H9 (cell line): Measurements from ENCODE around the gene CALCOCO1. TPM values are rescaled to one million over a fixed set of nuclear protein-coding genes. Genes with fewer than 3 reads are reported as not detected.

ENCODE experiments used
- DNase-seq: peaks from one replicate; pipeline ENCODE4 v3.0.0-alpha.2; 2017
- H2AFZ ChIP-seq: one replicate; pipeline ENCODE4 v1.6.1; 2013; ENCODE audit warnings: mild to moderate bottlenecking, low read length, control low read depth, moderate library complexity
- H2AK5ac ChIP-seq: 2 replicates; pipeline ENCODE4 v1.6.1; 2013; ENCODE audit warnings: low read length, control low read depth, mixed read lengths; ENCODE audit not compliant: insufficient read length
- H2BK120ac ChIP-seq: one replicate; pipeline ENCODE4 v1.6.1; 2013; ENCODE audit warnings: low read depth, mild to moderate bottlenecking, low read length, control low read depth, inconsistent platforms; ENCODE audit not compliant: poor library complexity, severe bottlenecking
- H2BK12ac ChIP-seq: 2 replicates; pipeline ENCODE4 v1.6.1; 2013; ENCODE audit warnings: low read length, control low read depth, mixed read lengths, low read depth; ENCODE audit not compliant: insufficient read length
- H2BK15ac ChIP-seq: 2 replicates; pipeline ENCODE4 v1.6.1; 2013; ENCODE audit warnings: low read depth, low read length, control low read depth
- H2BK20ac ChIP-seq: one replicate; pipeline ENCODE4 v1.6.1; 2013; ENCODE audit warnings: low read depth, mild to moderate bottlenecking, low read length, control low read depth, inconsistent platforms; ENCODE audit not compliant: poor library complexity, severe bottlenecking
- H2BK5ac ChIP-seq: 2 replicates; pipeline ENCODE4 v1.6.1; 2013; ENCODE audit warnings: low read length, control low read depth, mixed read lengths; ENCODE audit not compliant: insufficient read length
- H3K14ac ChIP-seq: 2 replicates; pipeline ENCODE4 v1.6.1; 2013; ENCODE audit warnings: low read length, control low read depth; ENCODE audit not compliant: insufficient read depth
- H3K18ac ChIP-seq: 2 replicates; pipeline ENCODE4 v1.6.1; 2013; ENCODE audit warnings: low read depth, mild to moderate bottlenecking, mixed read lengths, low read length, control low read depth; ENCODE audit not compliant: insufficient read length
- H3K23ac ChIP-seq: 2 replicates; pipeline ENCODE4 v1.6.1; 2013; ENCODE audit warnings: low read length, control low read depth, mixed read lengths, low read depth; ENCODE audit not compliant: insufficient read length
- H3K23me2 ChIP-seq: 2 replicates; pipeline ENCODE4 v1.6.1; 2013; ENCODE audit warnings: low read depth, mild to moderate bottlenecking, mixed read lengths, low read length, control low read depth; ENCODE audit not compliant: insufficient read length, poor library complexity, severe bottlenecking
- H3K27ac ChIP-seq: 2 replicates; pipeline ENCODE4 v1.5.1; 2013; ENCODE audit warnings: low read length, control low read depth, mixed read lengths, low read depth; ENCODE audit not compliant: insufficient read length
- H3K27me3 ChIP-seq: 2 replicates; pipeline ENCODE4 v1.6.1; 2013; ENCODE audit warnings: low read length, control low read depth, inconsistent platforms; ENCODE audit not compliant: insufficient read depth
- H3K4ac ChIP-seq: 2 replicates; pipeline ENCODE4 v1.6.1; 2013; ENCODE audit warnings: low read depth, mild to moderate bottlenecking, control low read depth, inconsistent platforms, low read length, moderate library complexity
- H3K4me1 ChIP-seq: 2 replicates; pipeline ENCODE4 v1.6.1; 2013; ENCODE audit warnings: low read length, control low read depth, inconsistent platforms; ENCODE audit not compliant: insufficient read depth
- H3K4me2 ChIP-seq: 2 replicates; pipeline ENCODE4 v1.6.1; 2013; ENCODE audit warnings: low read length, control low read depth, mixed read lengths; ENCODE audit not compliant: insufficient read length, insufficient read depth
- H3K56ac ChIP-seq: 2 replicates; pipeline ENCODE4 v1.6.1; 2013; ENCODE audit warnings: low read depth, mild to moderate bottlenecking, mixed read lengths, low read length, control low read depth; ENCODE audit not compliant: insufficient read length
- H3K79me1 ChIP-seq: 2 replicates; pipeline ENCODE4 v1.6.1; 2013; ENCODE audit warnings: low read depth, mild to moderate bottlenecking, moderate library complexity, low read length, control low read depth, inconsistent platforms; ENCODE audit not compliant: insufficient read depth, poor library complexity, severe bottlenecking
- H3K79me2 ChIP-seq: 2 replicates; pipeline ENCODE4 v1.6.1; 2013; ENCODE audit warnings: low read length, control low read depth, inconsistent platforms; ENCODE audit not compliant: insufficient read depth
- H3K9ac ChIP-seq: 2 replicates; pipeline ENCODE4 v1.6.1; 2013; ENCODE audit warnings: low read length, control low read depth, mixed read lengths; ENCODE audit not compliant: insufficient read length; ENCODE audit errors: extremely low read depth
- H3K9me3 ChIP-seq: one replicate; pipeline ENCODE4 v1.6.1; 2013; ENCODE audit warnings: low read depth, low read length, inconsistent platforms; ENCODE audit not compliant: control insufficient read depth
- H3T11ph ChIP-seq: one replicate; pipeline ENCODE4 v1.6.1; 2013; ENCODE audit warnings: mild to moderate bottlenecking, low read length, control low read depth, inconsistent platforms
- H4K20me1 ChIP-seq: one replicate; pipeline ENCODE4 v1.6.1; 2013; ENCODE audit not compliant: control insufficient read depth, insufficient read length, insufficient read depth
- H4K5ac ChIP-seq: 2 replicates; pipeline ENCODE4 v1.6.1; 2013; ENCODE audit warnings: low read depth, mild to moderate bottlenecking, mixed read lengths, low read length, control low read depth; ENCODE audit not compliant: insufficient read length
- H4K8ac ChIP-seq: replicated peaks from 2 replicates; pipeline ENCODE4 v1.6.1; 2013; ENCODE audit warnings: low read length, control low read depth, mixed read lengths, low read depth; ENCODE audit not compliant: insufficient read length
- H4K91ac ChIP-seq: 2 replicates; pipeline ENCODE4 v1.6.1; 2013; ENCODE audit warnings: low read depth, mild to moderate bottlenecking, moderate library complexity, mixed read lengths, low read length, control low read depth; ENCODE audit not compliant: insufficient read length
- H3K27ac Mint-ChIP-seq, 3 experiments: 2 replicates in 2 of 3; 3 replicates in 1 of 3; pipeline ENCODE4 v1.8.0; 2020 to 2021; ENCODE audit warnings: mixed read lengths in 3 of 3, mild to moderate bottlenecking in 1 of 3, moderate library complexity in 1 of 3
- H3K27me3 Mint-ChIP-seq: 2 replicates; pipeline ENCODE4 v1.8.0; 2021; ENCODE audit warnings: low read depth, mild to moderate bottlenecking, moderate library complexity, mixed read lengths
- H3K36me3 Mint-ChIP-seq, 3 experiments: 2 replicates in 2 of 3; 3 replicates in 1 of 3; pipeline ENCODE4 v1.8.0; 2020 to 2021; ENCODE audit warnings: low read depth in 3 of 3, mixed read lengths in 3 of 3; ENCODE audit not compliant: insufficient read depth in 1 of 3
- H3K4me1 Mint-ChIP-seq, 2 experiments: 2 replicates each; pipeline ENCODE4 v1.8.0; 2020; ENCODE audit warnings: mixed read lengths in 2 of 2
- H3K4me3 Mint-ChIP-seq, 2 experiments: 2 replicates in 1 of 2; 3 replicates in 1 of 2; pipeline ENCODE4 v1.8.0; 2020 to 2021; ENCODE audit warnings: mild to moderate bottlenecking in 2 of 2, mixed read lengths in 2 of 2, moderate library complexity in 1 of 2
- H3K9me3 Mint-ChIP-seq, 2 experiments: 2 replicates in 1 of 2; 3 replicates in 1 of 2; pipeline ENCODE4 v1.8.0; 2020; ENCODE audit warnings: mild to moderate bottlenecking in 2 of 2, mixed read lengths in 2 of 2, moderate library complexity in 1 of 2
- WGBS: extraction: QIAGEN DNeasy Blood & Tissue Kit; methylation state at CpG from one replicate; pipeline ENCODE4 v1.1.7; 2013; ENCODE audit warnings: missing lambda C conversion rate, low lambda C conversion rate, mixed read lengths; ENCODE audit not compliant: insufficient read length; ENCODE audit errors: extremely low coverage; 5-methylcytosine and 5-hydroxymethylcytosine counted together
- total RNA-seq: library from RNA; stranded (reverse); gene quantifications from 2 replicates; pipeline ENCODE4 v1.2.1, GENCODE V29; 2021
- TF ChIP-seq, protein P1 (sequence below): fragments of 200-600 bp; sonication (generic); conservative IDR thresholded peaks from 3 replicates; pipeline ENCODE4 v1.8.0; 2021; ENCODE audit warnings: antibody characterized with exemption, mild to moderate bottlenecking

Gene CALCOCO1
- total RNA-seq, 1 experiment from 2014 or later, result 22.3 TPM

DNA sequence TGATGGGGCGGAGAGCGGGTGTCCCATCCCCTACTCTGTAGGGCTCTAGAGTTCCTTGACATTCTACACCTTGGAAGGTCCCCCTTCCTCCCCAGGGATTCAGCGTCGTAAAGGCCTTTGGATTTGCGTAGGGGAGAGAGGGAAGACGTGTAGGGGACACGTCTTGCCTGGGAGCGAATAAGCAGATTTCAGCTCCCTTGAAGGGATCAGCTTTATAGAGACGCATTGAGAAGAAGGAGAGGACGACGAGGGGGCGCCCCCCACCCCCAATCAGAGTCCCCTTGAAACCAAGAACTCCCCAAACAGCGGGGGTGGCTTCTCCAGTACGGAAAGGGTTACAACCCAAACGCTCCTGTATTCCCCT, 324 bp downstream of the CALCOCO1 start:
- Histone ChIP-seq H4K8ac (no peak overlapping the region), H4K5ac (no peak overlapping the region), H4K20me1 (peaks cover 2% of the 10 kb centered on the region), H3K14ac (no peak overlapping the region), H3K18ac (no peak overlapping the region), H3K4ac (no peak overlapping the region), H3T11ph (no peak overlapping the region), H2BK15ac (no peak overlapping the region), H3K56ac (no peak overlapping the region), H2BK5ac (no peak overlapping the region), H2BK20ac (no peak overlapping the region), H4K91ac (no peak overlapping the region), H3K27me3 (no peaks in the 10 kb centered on the region), H3K9me3 (no peaks in the 10 kb centered on the region), H3K4me2 (peak overlapping the region; percentile 80), H3K4me1 (no peaks in the 10 kb centered on the region), H3K9ac (no peak overlapping the region), H2AK5ac (no peak overlapping the region), H3K23me2 (peaks cover 8% of the 10 kb centered on the region), H3K79me1 (no peaks in the 10 kb centered on the region), H3K27ac (no peak overlapping the region), H2BK120ac (no peak overlapping the region), H3K79me2 (no peaks in the 10 kb centered on the region), H3K23ac (no peak overlapping the region), H2BK12ac (no peak overlapping the region), H2AFZ (no peak overlapping the region)
- no peaks in the 10 kb centered on the region; a peak in 1 of 5 replicates for H3K9me3 Mint-ChIP-seq
- peaks cover 21 to 28% of the 10 kb centered on the region in 2 experiments for H3K4me1 Mint-ChIP-seq
- H3K4me3 Mint-ChIP-seq, result peak overlapping the region; percentile 89 to 96
- no peaks in the 10 kb centered on the region for H3K36me3 Mint-ChIP-seq
- peak overlapping the region; percentile 41 to 89 (median 44); a peak in 5 of 7 replicates for H3K27ac Mint-ChIP-seq
- peaks cover 9% of the 10 kb centered on the region for H3K27me3 Mint-ChIP-seq
- no peak for DNase-seq
- TF ChIP-seq, protein P1, sequence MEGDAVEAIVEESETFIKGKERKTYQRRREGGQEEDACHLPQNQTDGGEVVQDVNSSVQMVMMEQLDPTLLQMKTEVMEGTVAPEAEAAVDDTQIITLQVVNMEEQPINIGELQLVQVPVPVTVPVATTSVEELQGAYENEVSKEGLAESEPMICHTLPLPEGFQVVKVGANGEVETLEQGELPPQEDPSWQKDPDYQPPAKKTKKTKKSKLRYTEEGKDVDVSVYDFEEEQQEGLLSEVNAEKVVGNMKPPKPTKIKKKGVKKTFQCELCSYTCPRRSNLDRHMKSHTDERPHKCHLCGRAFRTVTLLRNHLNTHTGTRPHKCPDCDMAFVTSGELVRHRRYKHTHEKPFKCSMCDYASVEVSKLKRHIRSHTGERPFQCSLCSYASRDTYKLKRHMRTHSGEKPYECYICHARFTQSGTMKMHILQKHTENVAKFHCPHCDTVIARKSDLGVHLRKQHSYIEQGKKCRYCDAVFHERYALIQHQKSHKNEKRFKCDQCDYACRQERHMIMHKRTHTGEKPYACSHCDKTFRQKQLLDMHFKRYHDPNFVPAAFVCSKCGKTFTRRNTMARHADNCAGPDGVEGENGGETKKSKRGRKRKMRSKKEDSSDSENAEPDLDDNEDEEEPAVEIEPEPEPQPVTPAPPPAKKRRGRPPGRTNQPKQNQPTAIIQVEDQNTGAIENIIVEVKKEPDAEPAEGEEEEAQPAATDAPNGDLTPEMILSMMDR, result no peak
- no CpG with 5 or more reads among the region's 15 CpGs for WGBS
